Transverse colon (tissue), 4 donors: ENCODE measurements around the gene THOC2. TPM values are rescaled to one million over a fixed set of nuclear protein-coding genes. Genes with fewer than 3 reads are reported as not detected.
A peak's percentile ranks its signal among the peaks of the same experiment; 100 is the strongest.
"Not testable (repeated sequence)": the region's sequence is repeated elsewhere in the genome, so short reads cannot be mapped to it uniquely, and the experiment has no call there.

Source experiments
- DNase-seq: peaks from one replicate; pipeline ENCODE4 v3.0.0-alpha.2; 2019
- H3K27ac ChIP-seq, 4 donors: fragments of 200-600 bp; sonication (generic); 2 replicates each; pipeline ENCODE4 v1.5.1; 2016 to 2018; ENCODE audit warnings: inconsistent platforms in 4 of 4
- H3K27me3 ChIP-seq: fragments of 200-600 bp; sonication (generic); 2 replicates; pipeline ENCODE4 v1.5.1; 2017; ENCODE audit warnings: inconsistent platforms
- H3K36me3 ChIP-seq, 4 donors: fragments of 200-600 bp; sonication (generic); 2 replicates each; pipeline ENCODE4 v1.5.1; 2017 to 2019; ENCODE audit warnings: inconsistent platforms in 4 of 4
- H3K4me1 ChIP-seq, 4 donors: fragments of 200-600 bp; sonication (generic); 2 replicates each; pipeline ENCODE4 v1.5.1; 2017 to 2020; ENCODE audit warnings: inconsistent platforms in 4 of 4
- H3K4me3 ChIP-seq, 4 donors: fragments of 200-600 bp; sonication (generic); 1 replicate in 1 of 4; 2 replicates in 3 of 4; pipeline versions ENCODE4 v1.5.1 to v1.6.1; 2017 to 2019; ENCODE audit warnings: inconsistent platforms in 4 of 4
- H3K9me3 ChIP-seq, 2 donors: fragments of 200-600 bp; sonication (generic); 2 replicates each; pipeline ENCODE4 v1.5.1; 2017 to 2019; ENCODE audit warnings: inconsistent platforms in 2 of 2
- CTCF ChIP-seq, 5 experiments: fragments of 200-600 bp in 3 of 5; fragments of 450-650 bp in 2 of 5; sonication (generic) in 3 of 5; IDR thresholded peaks; 1 replicate in 2 of 5; 2 replicates in 3 of 5; pipeline ENCODE4 v1.5.1; 2016 to 2017; ENCODE audit warnings: antibody characterized with exemption in 5 of 5, inconsistent platforms in 3 of 5, mild to moderate bottlenecking in 2 of 5, moderate library complexity in 1 of 5
- EP300 ChIP-seq: sonication (generic); formaldehyde crosslinking; IDR thresholded peaks from one replicate; pipeline ENCODE4 v1.6.1; 2017; ENCODE audit warnings: antibody characterized with exemption, low read depth
- POLR2A ChIP-seq: fragments of 450-650 bp; IDR thresholded peaks from one replicate; pipeline ENCODE4 v1.6.1; 2016; ENCODE audit warnings: antibody characterized with exemption, mild to moderate bottlenecking, moderate library complexity
- POLR2AphosphoS5 ChIP-seq, 3 donors: sonication (generic); formaldehyde crosslinking; IDR thresholded peaks; one replicate each; pipeline ENCODE4 v1.6.1; 2016; ENCODE audit warnings: antibody characterized with exemption in 3 of 3
- WGBS, 2 donors: methylation state at CpG; one replicate each; pipeline ENCODE4 v1.1.5; 2018; ENCODE audit warnings: low coverage in 1 of 2; 5-methylcytosine and 5-hydroxymethylcytosine counted together
- in situ Hi-C, 4 donors: fragments of 200-750 bp; cut with MboI; loops; one replicate each; pipeline versions ENCODE4 v1.15.0 to v1.15.1; 2017; ENCODE audit warnings: low sequenced_read_pairs in 3 of 4, low pct_ligation_motif_present in 1 of 4, low pct_unique_long_range_greater_than_20kb in 1 of 4
- intact Hi-C: fragments of 100-400 bp; cut with DNase I; formaldehyde crosslinking; loops from one replicate; pipeline ENCODE4 v1.15.1; 2023; ENCODE audit warnings: low total_unique reads
- total RNA-seq, 4 donors: library from RNA; depleted of rRNA; stranded (reverse); fragments of >200 nt; gene quantifications; one replicate each; pipeline ENCODE4 v1.1.0, GENCODE V29; 2016

THOC2 gene
- total RNA-seq, 4 donors from 2014 or later, result 49.4 to 149 (median 114) TPM

- no peaks in the 10 kb centered on the region for H3K27me3 ChIP-seq
- no peak overlapping the region for H3K27ac ChIP-seq
- no peaks in the 10 kb centered on the region for H3K36me3 ChIP-seq
- no peaks in the 10 kb centered on the region for H3K9me3 ChIP-seq
- peaks cover 0 to 3% (median 1%) of the 10 kb centered on the region in 4 donors for H3K4me1 ChIP-seq
- TF ChIP-seq CTCF (IDR thresholded peaks at IDR 0.05) (no peak), EP300 (no peak), POLR2A (no peak), POLR2AphosphoS5 (IDR thresholded peaks at IDR 0.05) (no peak)
- in situ Hi-C loops (no loop called here), intact Hi-C loops (no loop called here)
- WGBS, 2 donors, result 43% methylated on average over 2 of the region's 2 CpGs; no CpG with 5 or more reads in 1 of the 2 donors
- no peak for DNase-seq
- no peak overlapping the region for H3K4me3 ChIP-seq
Observed at GRCh38 chrX:123736333-123736921, 3.6 kb upstream of the THOC2 start.

- H3K9me3 ChIP-seq, in situ Hi-C loops, H3K4me3 ChIP-seq, intact Hi-C loops, DNase-seq, H3K36me3 ChIP-seq, H3K27ac ChIP-seq, H3K27me3 ChIP-seq: not testable (repeated sequence)
- peaks cover 0 to 10% (median 4%) of the 10 kb centered on the region in 4 donors for H3K4me1 ChIP-seq
- WGBS, 2 donors, result no CpG with 5 or more reads among the region's 1 CpG
Observed at GRCh38 chrX:123735137-123735536, 2.3 kb upstream of the THOC2 start.

- H3K4me3 ChIP-seq, DNase-seq, in situ Hi-C loops, H3K9me3 ChIP-seq, H3K27me3 ChIP-seq, intact Hi-C loops, H3K36me3 ChIP-seq, H3K27ac ChIP-seq: not testable (repeated sequence)
- H3K4me1 ChIP-seq, result peaks cover 0 to 15% (median 6%) of the 10 kb centered on the region in 4 donors
- WGBS, 2 donors, result no CpG with 5 or more reads among the region's 43 CpGs
Observed at GRCh38 chrX:123734079-123734478, 1.2 kb upstream of the THOC2 start.

GRCh38 chrX:123731987-123732669 lies 724 bp downstream of the THOC2 start:
- 0 to 51% methylated on average over 8 to 41 of the region's 41 CpGs for WGBS, 2 donors
- intact Hi-C loops, result no loop called here
- peak; percentile 16 for DNase-seq
- peak overlapping the region; percentile 85 to 92 (median 86) for H3K27ac ChIP-seq
- in situ Hi-C loops, result no loop called here
- H3K4me3 ChIP-seq, result peak overlapping the region; percentile 61 to 89 (median 72)
- H3K4me1 ChIP-seq, result peaks cover 0 to 15% (median 6%) of the 10 kb centered on the region in 4 donors
- H3K27me3 ChIP-seq, result no peaks in the 10 kb centered on the region
- H3K9me3 ChIP-seq, result no peaks in the 10 kb centered on the region
- H3K36me3 ChIP-seq, result no peaks in the 10 kb centered on the region
- TF ChIP-seq CTCF (IDR thresholded peaks at IDR 0.05), result no peak
- TF ChIP-seq POLR2AphosphoS5 (IDR thresholded peaks at IDR 0.05), result no peak
- no peak for TF ChIP-seq POLR2A

- H3K9me3 ChIP-seq, result no peaks in the 10 kb centered on the region
- intact Hi-C loops, result no loop called here
- no peaks in the 10 kb centered on the region for H3K36me3 ChIP-seq
- peak overlapping the region; percentile 85 to 92 (median 86) for H3K27ac ChIP-seq
- peak overlapping the region; percentile 16 to 89 (median 66) for H3K4me3 ChIP-seq
- peaks cover 0 to 15% (median 6%) of the 10 kb centered on the region in 4 donors for H3K4me1 ChIP-seq
- no peaks in the 10 kb centered on the region for H3K27me3 ChIP-seq
- no peak for DNase-seq
- no peak for TF ChIP-seq POLR2A
- no peak for TF ChIP-seq CTCF (IDR thresholded peaks at IDR 0.05)
- no peak for TF ChIP-seq POLR2AphosphoS5 (IDR thresholded peaks at IDR 0.05)
- TF ChIP-seq EP300, result no peak
- in situ Hi-C loops, result no loop called here
- WGBS, 2 donors, result 19 to 42% methylated on average over 4 to 16 of the region's 16 CpGs
Observed at GRCh38 chrX:123731258-123731986, 1.4 kb downstream of the THOC2 start.
